ENCODE results near the gene LIPG. TPM values are rescaled to one million over a fixed set of nuclear protein-coding genes. Genes with fewer than 3 reads are reported as not detected.
"Not testable (repeated sequence)": the region's sequence is repeated elsewhere in the genome, so short reads cannot be mapped to it uniquely, and the experiment has no call there.

Gene LIPG
- total RNA-seq, 1 donor from 2014 or later: 18.2 TPM

DNA sequence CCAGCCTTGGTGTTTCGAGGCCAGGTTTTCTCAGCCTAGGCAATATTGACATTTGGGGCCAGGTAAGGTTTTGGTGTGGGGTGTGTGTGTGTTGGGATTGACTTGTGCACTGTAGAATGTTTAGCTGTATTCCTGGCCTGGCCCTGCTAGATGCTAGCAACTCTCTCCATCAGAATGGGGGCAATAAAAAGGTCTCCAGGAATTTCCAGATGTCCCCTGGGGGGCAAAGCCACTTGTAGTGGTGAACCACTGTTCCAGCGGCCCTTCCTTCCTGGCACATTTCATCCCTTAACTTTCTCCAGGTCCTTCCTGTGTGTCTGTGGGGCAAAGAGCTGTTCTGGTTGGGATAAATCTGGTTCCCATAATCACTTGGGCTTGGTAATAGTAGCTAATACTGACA lies 12.0 kb downstream of the LIPG start:
- no peak for DNase-seq

DNA sequence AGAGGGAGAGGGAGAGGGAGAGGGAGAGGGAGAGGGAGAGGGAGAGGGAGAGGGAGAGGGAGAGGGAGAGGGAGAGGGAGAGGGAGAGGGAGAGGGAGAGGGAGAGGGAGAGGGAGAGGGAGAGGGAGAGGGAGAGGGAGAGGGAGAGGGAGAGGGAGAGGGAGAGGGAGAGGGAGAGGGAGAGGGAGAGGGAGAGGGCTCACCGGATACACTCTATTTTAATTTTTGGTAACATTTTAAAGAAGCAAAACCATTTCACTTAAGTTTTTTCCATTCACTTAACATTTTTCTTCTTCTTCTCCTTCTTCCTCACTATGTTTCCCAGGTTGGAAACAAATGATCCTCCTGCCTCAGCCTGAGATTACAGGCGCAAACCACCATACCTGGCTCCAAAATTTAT lies 17.2 kb downstream of the LIPG start:
- not testable (repeated sequence) for DNase-seq

DNA sequence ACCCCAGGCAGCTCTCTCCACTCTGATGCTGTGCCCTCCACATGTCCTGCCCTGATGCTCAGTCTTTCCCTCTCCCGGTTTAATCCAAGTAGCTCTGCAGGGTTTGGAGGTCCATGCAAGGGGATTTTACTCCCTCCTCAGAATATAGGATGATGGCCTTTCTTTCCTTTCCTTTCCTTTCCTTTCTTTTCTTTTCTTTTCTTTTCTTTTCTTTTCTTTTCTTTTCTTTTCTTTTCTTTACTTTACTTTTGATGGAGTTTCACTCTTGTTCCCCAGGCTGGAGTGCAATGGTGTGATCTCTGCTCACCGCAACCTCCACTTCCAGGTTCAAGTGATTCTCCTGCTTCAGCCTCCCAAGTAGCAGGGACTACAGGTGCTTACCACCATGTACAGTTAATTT lies 17.7 kb downstream of the LIPG start:
- not testable (repeated sequence) for DNase-seq

DNA sequence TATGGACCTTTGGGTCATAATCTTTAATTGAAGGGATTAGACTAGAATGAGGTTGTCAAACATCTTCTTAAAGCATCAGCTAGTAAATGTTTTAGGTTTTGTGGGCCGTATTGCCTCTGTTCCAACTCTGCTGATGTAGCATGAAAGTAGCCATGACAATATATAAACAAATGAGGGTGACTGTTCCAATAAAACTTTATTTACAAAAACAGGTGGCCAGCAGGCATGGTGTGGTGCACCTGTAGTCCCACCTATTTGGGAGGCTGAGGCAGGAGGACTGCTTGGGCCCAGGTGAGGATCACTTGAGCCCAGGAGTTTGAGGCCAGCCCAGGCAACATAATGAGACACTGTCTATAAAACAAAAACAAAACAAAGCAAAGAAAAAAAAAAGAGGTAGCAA lies 18.4 kb downstream of the LIPG start:
- DNase-seq: no peak

DNA sequence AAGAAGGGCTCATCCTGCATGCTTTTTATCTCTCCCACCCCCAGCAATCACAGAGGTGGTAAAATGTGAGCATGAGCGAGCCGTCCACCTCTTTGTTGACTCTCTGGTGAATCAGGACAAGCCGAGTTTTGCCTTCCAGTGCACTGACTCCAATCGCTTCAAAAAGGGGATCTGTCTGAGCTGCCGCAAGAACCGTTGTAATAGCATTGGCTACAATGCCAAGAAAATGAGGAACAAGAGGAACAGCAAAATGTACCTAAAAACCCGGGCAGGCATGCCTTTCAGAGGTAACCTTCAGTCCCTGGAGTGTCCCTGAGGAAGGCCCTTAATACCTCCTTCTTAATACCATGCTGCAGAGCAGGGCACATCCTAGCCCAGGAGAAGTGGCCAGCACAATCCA lies 19.5 kb downstream of the LIPG start:
- DNase-seq: no peak

DNA sequence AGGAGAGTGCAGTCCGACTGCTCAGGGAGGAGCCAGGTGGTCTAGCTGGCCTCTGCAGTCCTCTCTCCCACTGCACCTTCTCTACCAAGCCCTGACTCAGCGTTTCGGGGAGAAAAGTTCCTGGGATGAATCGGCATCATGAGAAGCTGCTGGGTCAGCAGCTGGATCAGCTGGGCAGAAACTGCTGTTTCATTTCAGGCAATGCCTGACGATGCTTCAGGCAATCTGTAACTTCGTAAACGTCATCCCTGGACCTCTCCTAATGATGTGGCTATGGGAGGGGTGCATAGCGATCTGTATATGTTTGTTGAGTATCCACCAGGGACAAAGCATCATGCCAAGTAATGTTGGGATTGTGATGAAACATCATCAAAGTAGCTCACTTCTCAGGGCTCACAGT lies 20.7 kb downstream of the LIPG start:
- no peak for DNase-seq

DNA sequence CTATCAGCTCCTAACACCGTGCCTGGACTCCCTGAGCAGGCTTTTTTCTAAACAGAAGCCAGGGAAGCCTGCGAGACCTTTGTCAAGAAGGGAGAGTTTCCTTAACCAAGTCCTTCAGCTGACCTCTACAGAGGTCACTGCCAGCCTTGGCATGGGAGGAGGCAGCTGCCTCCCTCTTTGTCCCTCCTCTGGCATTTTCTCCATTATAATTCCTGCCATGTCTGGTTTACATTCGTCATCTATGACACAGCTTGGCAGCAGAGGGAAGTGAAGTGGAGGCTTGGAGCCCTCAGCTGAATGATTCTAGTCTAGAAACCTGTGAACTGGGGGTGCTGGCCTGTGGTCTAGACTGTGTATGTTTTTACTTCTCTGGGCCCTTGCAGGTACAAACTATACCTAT lies 22.5 kb downstream of the LIPG start:
- no peak for DNase-seq

DNA sequence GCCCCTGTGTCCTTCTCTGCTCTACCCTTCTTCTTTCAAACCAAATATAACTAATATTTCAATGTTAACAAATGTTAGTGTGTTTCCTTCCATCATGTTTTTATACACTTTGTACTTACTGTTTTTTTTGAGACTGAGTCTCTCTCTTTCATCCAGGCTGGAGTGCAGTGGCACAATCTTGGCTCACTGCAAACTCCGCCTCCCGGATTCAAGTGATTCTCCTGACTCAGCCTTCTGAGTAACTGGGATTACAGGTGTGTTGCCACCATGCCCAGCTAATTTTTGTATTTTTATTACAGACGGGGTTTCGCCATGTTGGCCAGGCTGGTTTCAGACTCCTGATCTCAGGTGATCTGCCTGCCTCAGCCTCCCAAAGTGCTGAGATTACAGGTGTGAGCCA lies 23.1 kb downstream of the LIPG start:
- not testable (repeated sequence) for DNase-seq

DNA sequence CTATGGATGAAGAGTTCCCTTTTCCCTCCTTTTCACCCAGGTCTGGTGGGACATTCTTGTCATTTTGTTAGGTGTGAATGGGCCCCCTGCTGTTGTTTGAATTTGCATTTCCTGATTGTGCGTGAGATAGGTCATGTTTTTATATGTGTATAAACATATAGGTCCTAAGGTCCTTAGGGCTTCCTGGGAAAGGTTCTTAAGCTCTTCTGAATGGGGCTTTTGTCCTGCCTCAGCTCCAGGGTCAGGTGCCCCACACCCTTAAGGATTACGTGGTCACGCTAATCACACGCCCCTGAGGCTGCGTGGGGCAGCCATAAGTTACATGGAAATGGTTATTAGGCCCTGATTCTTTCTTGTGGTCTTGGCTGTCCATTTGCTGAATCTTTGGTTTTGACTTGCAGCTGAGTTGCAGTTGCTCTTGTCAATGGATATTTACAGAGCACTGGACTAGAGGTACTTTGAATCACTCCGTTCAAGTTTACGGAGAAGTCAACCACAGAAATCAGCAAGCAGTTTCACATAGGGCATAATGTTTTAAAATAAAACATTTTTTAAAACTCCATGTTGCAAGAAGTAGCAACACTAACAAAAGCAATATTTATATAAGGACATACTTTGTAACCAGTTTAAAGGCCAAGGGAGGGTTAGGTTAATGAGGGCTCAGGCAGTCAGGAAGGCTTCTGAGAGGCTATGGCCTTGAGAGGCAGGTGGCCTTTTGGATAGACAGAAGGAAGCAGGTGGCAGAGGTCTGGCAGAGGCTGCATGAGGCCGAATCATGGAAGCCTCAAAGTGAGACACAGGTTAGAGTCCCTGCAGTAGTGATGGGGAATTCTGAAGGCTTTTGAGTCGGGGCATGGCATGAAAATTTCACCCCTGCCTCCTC lies 24.2 kb downstream of the LIPG start:
- DNase-seq: no peak

DNA sequence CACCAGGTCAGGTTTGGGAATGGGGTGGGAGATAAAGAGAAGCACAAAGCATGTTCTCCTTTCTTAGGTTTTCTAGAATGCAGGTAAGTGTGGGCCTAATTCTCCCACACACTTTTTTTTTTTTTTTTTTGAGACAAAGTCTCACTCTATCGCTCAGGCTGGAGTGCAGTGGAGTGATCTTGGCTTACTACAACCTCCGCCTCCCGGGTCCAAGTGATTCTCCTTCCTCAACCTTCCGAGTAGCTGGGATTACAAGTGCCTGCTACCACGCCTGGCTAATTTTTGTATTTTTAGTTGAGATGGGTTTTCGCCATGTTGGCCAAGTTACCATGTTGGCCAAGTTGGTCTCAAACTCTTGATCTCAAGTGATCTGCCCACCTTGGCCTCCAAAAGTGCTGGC lies 26.3 kb downstream of the LIPG start:
- no peak for DNase-seq

DNA sequence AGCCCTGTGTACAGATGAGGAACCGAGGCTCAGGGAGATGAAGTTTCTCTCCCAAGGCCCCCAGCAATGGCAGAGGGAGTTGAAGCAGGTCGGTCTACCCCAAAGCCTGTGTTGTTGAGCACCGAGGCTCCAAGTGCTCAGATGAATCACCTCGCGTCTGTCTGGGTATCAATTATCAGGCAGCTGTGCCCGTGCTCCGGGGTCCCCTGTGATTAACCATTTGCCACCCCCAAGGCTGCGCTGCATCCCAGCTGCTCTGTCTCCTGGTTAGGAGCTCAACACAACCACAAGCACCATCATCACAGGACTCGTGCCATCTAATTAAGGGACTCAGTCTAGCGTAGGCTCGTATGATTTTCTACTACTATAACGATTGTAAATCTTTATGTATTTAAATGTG lies 27.1 kb downstream of the LIPG start:
- no peak for DNase-seq

DNA sequence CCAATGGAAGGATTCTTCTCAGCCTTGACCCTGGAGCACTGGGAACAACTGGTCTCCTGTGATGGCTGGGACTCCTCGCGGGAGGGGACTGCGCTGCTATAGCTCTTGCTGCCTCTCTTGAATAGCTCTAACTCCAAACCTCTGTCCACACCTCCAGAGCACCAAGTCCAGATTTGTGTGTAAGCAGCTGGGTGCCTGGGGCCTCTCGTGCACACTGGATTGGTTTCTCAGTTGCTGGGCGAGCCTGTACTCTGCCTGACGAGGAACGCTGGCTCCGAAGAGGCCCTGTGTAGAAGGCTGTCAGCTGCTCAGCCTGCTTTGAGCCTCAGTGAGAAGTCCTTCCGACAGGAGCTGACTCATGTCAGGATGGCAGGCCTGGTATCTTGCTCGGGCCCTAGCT lies 28.8 kb downstream of the LIPG start:
- DNase-seq: no peak

DNA sequence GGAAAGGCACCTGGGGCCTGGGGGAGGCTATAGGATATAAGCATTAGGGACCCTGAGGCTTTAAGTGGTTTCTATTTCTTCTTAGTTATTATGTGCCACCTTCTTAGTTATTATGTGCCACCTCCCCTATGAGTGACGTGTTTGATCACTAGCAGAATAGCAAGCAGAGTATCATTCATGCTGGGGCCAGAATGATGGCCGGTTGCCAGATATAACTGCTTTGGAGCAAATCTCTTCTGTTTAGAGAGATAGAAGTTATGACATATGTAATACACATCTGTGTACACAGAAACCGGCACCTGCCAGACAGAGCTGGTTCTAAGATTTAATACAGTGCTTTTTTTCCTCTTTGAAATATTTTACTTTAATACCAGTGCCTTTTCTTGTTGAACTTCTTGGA lies 29.4 kb downstream of the LIPG start:
- DNase-seq: no peak

DNA sequence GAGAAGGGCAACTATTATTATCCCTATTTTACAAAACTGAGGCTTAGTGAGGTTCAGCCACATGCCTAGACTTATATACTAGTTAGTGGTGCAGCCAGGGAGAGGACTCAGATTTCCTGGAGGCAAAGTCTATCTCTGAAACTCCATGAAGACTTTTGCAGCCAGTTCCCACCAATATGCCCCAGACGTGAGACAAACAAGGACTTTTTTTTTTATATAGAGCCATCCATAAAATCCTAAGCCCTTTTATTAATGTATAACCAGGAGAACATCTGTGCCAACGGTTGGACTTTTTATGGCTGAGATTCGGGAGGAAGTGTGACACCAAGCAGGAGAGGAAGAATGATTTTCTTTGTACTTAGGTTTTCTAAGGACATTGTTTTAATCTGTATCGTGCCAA lies 29.9 kb downstream of the LIPG start:
- DNase-seq: no peak

DNA sequence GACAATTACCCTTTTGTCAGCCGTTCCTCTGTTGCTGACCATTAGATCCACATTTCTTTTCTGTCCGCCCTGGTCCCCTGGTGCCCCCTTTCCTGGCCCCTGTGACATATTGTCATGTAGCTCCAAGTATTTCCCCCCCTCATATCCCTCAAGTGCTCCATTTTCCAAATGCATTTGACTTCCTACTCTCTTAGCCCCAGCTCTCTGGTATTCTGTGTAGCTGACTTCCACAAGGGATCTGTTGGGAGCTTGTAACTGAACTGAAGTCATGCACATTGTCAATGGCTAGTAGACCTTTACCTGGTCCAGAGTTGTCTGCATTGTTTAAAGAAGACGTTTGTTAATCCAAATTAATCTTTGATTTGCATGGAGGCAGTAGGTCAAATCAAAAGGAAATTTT lies 34.8 kb downstream of the LIPG start:
- no peak for DNase-seq

DNA sequence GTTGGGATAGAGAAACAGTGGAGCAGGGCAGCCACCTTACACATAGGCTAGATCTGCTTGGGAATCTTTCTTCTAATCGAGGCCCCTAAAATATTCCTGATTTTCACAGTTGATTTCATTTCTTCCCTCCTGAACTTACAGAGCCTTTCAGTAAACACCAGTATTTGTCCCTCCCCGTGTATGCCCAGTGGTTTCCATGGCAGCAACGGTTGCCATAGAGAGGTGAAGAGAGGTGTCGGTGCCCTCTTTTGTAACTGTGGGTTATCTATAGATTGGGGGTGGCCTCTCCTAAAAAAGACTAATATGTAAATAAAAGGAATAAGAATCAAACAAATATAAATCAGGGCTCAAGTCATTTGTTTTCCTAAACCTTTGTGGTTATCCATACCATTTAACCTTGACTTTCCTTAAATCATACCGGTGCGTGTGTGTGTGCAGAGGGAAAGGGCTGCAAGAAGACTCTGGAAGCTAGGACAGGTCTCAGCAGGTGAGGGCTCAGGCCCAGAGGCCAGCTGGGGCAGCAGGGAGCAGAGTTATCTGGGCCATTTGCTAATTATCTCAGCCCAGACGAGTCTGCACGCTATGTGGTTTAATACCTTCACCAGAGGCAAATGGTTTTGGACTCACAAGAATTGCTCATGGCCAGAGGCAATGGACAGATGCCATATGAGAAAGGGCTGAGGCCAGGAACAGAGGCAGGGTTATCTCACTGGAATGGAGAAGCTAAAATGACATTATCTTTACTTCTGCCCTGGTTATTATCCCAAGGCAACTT lies 35.5 kb downstream of the LIPG start:
- no peak for DNase-seq

DNA sequence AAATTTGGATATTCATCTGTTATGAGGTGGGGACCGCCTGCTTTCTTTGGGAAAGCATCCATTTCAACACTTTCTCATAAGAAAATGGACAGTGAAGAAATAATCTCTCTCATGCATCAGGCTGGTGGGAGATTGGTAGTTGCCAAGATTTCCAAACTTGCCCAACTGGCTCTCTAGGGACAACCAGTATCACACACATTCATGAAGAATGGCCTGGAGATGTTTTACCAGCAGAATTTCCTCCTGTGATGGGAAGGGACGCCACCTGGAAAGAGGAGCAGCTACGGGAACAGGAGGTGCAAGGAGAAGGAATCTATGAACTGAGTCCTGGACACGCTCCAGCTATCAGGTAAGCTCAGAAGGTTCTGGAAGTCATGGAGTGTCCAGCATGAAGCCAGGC lies 39.4 kb downstream of the LIPG start:
- no peak for DNase-seq

DNA sequence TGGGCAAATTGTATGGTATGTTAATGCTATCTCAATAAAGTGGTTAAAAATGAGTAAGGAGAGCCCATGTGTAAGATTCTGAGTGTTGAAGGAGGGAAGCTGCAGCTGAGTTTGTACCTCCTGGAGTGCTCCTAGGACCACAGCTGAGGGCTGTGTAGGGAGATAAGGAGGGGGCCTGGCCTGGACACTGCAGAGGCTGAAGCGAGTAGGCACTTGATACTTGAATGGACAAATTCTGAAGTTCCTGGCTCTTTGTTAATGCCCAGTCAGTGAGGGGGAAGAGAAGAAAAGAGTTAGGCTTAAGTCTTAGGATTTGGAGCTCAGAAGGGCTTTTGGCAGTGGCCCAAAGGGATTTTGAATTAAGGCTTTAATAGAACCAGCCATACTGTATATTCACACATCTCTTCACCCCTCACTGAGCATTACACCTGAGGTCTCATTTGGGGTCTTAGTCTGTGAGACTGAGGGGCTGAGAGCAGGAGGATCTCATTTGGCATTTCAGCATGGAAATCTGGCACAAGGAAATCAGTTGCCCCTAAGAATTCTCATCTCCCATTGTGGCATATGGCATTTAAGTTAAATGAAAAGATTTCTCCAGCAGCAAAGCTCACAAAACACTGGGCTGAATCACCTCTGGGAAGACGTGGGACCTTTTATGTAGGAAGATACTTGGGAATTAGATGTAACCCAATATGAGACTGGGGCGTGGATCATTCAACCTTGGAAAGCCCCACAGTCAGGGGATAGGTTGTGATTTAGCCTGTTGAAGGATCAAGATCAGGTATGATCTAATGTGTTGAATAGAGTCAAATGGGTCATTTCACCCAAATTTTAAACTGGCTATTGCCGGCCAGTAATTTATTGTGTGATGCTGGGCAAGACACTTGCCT lies 46.8 kb downstream of the LIPG start:
- no peak for DNase-seq

DNA sequence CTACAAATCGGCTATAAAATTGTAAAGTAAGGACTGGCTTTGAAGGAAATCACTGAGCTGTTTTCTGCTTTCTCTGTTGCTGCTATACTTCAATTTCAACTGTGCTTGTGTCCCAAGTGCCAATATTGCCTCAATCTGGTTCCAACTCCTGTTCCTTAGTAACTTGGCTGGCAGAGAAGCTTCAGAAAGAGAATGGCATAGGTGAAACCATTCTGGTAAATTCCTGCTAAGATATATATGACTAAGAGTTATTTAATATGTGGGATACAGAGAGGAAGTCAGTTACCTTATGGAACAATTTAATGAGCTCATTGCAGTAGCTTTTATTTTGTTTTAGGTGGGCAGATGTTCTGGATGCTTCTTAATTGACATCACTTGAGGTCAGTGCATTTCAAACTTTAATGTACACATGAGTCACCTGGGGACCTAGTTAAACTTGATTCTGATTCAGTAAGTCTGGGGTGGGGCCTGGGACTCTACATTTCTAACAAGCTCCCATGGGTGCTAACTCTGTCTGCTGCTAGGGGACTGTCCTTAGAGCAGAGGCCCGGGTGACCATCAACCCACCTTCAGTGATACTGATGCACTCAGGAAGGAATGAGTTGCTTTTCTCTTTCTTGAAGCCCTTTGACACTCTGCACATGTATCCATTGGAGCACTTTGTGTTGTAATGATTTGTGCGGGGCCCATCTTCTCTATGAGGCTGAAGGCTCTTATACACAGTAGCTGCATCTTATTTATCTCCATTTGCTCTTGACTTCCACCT lies 47.6 kb downstream of the LIPG start:
- DNase-seq: no peak

DNA sequence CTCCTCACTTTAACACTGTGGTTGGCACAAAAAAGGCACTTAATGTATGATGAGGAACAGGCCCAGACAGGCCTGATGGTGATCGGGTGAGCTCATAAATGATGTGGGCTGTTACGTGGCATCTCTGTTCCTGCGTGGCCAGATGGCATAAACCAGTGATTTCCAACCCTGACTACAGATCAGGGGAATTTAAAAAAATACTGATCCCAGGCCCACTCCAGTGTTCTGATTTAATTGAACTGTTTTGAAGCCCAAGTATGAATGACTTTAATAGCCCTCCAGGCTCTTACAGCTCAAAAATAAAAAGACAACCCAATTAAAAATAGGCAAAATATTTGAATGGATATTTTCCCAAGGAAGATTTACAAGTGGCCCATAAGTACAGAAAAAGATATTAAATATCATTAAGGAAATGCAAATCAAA lies 48.2 kb downstream of the LIPG start:
- no peak for DNase-seq

DNA sequence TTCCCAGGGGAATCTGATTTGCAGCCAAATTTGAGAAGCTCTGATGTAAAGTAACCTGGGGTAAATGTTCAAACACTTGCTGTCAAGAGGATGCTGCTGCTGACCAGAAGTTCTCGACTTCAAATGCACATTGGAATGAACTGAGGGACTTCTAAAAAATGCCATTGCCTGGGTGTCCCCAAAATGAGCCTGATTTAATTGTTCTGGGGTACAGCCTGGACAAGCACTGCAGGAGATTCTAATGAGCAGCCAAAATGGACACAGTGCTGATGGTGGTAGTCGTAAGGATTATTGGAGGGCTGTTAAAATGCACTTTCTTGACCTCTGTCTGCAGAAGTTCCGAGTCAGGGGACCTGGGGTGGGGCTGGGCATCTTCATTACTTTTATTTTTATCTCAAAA lies 49.5 kb downstream of the LIPG start:
- DNase-seq: no peak

DNA sequence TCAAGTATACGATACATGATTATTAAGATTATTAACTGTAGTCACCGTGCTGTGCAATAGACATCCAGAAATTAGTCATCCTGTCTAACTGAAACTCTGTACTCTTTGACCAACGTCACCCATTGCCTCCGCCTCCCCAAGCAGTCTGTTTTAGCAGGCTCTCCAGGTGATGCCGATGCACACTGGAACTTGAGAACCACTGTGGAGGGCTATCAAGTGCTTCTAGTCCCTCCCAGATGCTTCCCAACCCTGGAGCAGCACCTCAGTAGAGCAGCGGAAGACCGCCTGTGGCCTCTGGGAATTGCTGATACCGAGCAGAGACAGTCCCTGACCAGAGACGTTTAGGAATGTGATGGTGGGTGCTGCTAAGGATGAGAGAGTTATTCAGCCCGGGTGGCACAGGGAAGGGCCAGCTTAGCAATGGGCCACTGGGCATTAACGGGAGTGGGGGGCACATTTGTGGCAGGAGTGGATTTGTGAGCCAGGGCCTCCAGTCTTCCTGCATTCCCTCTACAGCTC lies 50.7 kb downstream of the LIPG start:
- no peak for DNase-seq

All from occipital lobe (tissue), 2 donors.